K562 (cell line): ENCODE results near the gene TTC22. TPM values are rescaled to one million over a fixed set of nuclear protein-coding genes. Genes with fewer than 3 reads are reported as not detected.

ENCODE experiments used
- ATAC-seq: fragments of 200-7000 bp; cut with Tn5 transposase; 3 replicates; pipeline ENCODE4 v1.9.1; 2020; ENCODE audit warnings: moderate library complexity
- BruUV-seq: library from RNA; stranded (reverse); fragments of 400-500 nt; replicated peaks from 2 replicates; lab custom pipeline; 2021; lab: Mats Ljungman, UMichigan
- CTCF ChIA-PET: fragments of 300-600 bp; formaldehyde crosslinking; extraction: SDS; loops from one replicate; lab custom pipeline; 2021; ENCODE audit warnings: low intra/inter-chr PET ratio; lab: Yijun Ruan, JAX
- POLR2A ChIA-PET: fragments of 300-600, 350-650 bp; sonication (Branson Sonifier 250); formaldehyde crosslinking; extraction: SDS; loops from one replicate; lab custom pipeline; 2021; ENCODE audit warnings: antibody characterized with exemption, inconsistent platforms; lab: Yijun Ruan, JAX
- DNase-seq, 4 experiments: peaks; one replicate each; pipeline versions ENCODE4 v3.0.0 to v3.0.0-alpha.2; 2011 to 2018; ENCODE audit warnings: low spot score in 3 of 4, mixed read lengths in 3 of 4; ENCODE audit errors: extremely low read depth in 1 of 4
- FAIRE-seq: peaks from 2 replicates; lab custom pipeline; 2011; peaks lifted over from hg19 to GRCh38; lab: Jason Lieb, UNC
- H2AFZ ChIP-seq: 2 replicates; pipeline ENCODE4 v1.6.0; 2011; ENCODE audit warnings: low read depth, low read length, control low read depth, inconsistent platforms
- H3K27ac ChIP-seq: fragments of 200-600 bp; 3 replicates; pipeline ENCODE4 v1.8.0; 2011; ENCODE audit warnings: low read depth, mild to moderate bottlenecking, control low read depth, inconsistent platforms, low read length, moderate library complexity, mixed read lengths; ENCODE audit errors: extremely low read depth
- H3K27me3 ChIP-seq, 2 experiments: fragments of 300-600 bp in 1 of 2; 2 replicates in 1 of 2; 3 replicates in 1 of 2; pipeline versions ENCODE4 v1.6.0 to v1.8.0; 2011; ENCODE audit warnings: inconsistent platforms in 2 of 2, low read length in 2 of 2, mild to moderate bottlenecking in 1 of 2, mixed read lengths in 1 of 2, moderate library complexity in 1 of 2; ENCODE audit not compliant: control insufficient read depth in 2 of 2, insufficient read depth in 2 of 2
- H3K36me3 ChIP-seq: fragments of 300-600 bp; 3 replicates; pipeline ENCODE4 v1.8.0; 2011; ENCODE audit warnings: mild to moderate bottlenecking, low read length, inconsistent platforms; ENCODE audit not compliant: control insufficient read depth, insufficient read depth
- H3K4me1 ChIP-seq, 2 experiments: fragments of 200-600 bp in 1 of 2; replicated peaks in 1 of 2; 2 replicates in 1 of 2; 3 replicates in 1 of 2; pipeline versions ENCODE4 v1.5.1 to v1.8.0; 2011; ENCODE audit warnings: inconsistent platforms in 2 of 2, low read length in 2 of 2, mild to moderate bottlenecking in 1 of 2, mixed read lengths in 1 of 2, moderate library complexity in 1 of 2; ENCODE audit not compliant: control insufficient read depth in 2 of 2, insufficient read depth in 2 of 2
- H3K4me2 ChIP-seq: 2 replicates; pipeline ENCODE4 v1.6.1; 2011; ENCODE audit warnings: low read length, control low read depth, inconsistent platforms, mixed read lengths; ENCODE audit not compliant: insufficient read depth
- H3K4me3 ChIP-seq: fragments of 200-600 bp; sonication (generic), shearing (Covaris generic); 2 replicates; pipeline ENCODE4 v1.5.1; 2016; ENCODE audit warnings: control low read depth, inconsistent platforms
- H3K79me2 ChIP-seq: fragments of 200-600 bp; 3 replicates; pipeline ENCODE4 v1.8.0; 2011; ENCODE audit warnings: low read length, inconsistent platforms; ENCODE audit not compliant: control insufficient read depth, insufficient read depth
- H3K9ac ChIP-seq, 2 experiments: 2 replicates each; pipeline versions ENCODE4 v1.6.0 to v1.6.1; 2011; ENCODE audit warnings: low read depth in 2 of 2, low read length in 2 of 2, control low read depth in 1 of 2, inconsistent platforms in 1 of 2, mild to moderate bottlenecking in 1 of 2, mixed read lengths in 1 of 2; ENCODE audit not compliant: insufficient read depth in 1 of 2
- H3K9me1 ChIP-seq: one replicate; pipeline ENCODE4 v1.6.0; 2011; ENCODE audit warnings: inconsistent platforms, mild to moderate bottlenecking, low read length, moderate library complexity; ENCODE audit not compliant: control insufficient read depth, insufficient read depth
- H3K9me3 ChIP-seq: replicated peaks from 2 replicates; pipeline ENCODE4 v1.5.1; 2011; ENCODE audit warnings: low read depth, low read length, inconsistent platforms; ENCODE audit not compliant: control insufficient read depth, insufficient read depth
- H4K20me1 ChIP-seq: replicated peaks from 2 replicates; pipeline ENCODE4 v1.6.1; 2011; ENCODE audit warnings: low read length, inconsistent platforms, mixed read lengths; ENCODE audit not compliant: control insufficient read depth, insufficient read depth
- ATF6 ChIP-seq: sonication (generic); formaldehyde crosslinking; IDR thresholded peaks from 2 replicates; pipeline ENCODE4 v1.4.0; 2020; ENCODE audit warnings: mild to moderate bottlenecking, missing genetic modification reagents
- FUS ChIP-seq: fragments of 200-400 bp; formaldehyde crosslinking; optimal IDR thresholded peaks from 2 replicates; pipeline ENCODE3; 2017; ENCODE audit warnings: low read depth, low read length
- HDAC3 ChIP-seq: fragments of 450-650 bp; IDR thresholded peaks from 2 replicates; pipeline ENCODE4 v1.6.1; 2018; ENCODE audit warnings: borderline replicate concordance, mild to moderate bottlenecking, moderate library complexity; ENCODE audit not compliant: partially characterized antibody
- NBN ChIP-seq: fragments of 450-650 bp; IDR thresholded peaks from 2 replicates; pipeline ENCODE4 v1.6.1; 2016; ENCODE audit warnings: low read depth, mild to moderate bottlenecking
- NONO ChIP-seq, 2 experiments: fragments of 200-400 bp in 1 of 2; fragments of 450-650 bp in 1 of 2; formaldehyde crosslinking in 1 of 2; IDR thresholded peaks; 2 replicates each; pipeline ENCODE4 v1.6.1; 2017; ENCODE audit warnings: low read depth in 2 of 2, mild to moderate bottlenecking in 2 of 2, moderate library complexity in 2 of 2, low read length in 1 of 2
- RBBP5 ChIP-seq: fragments of 200-600 bp; sonication (generic); IDR thresholded peaks from 2 replicates; pipeline ENCODE4 v1.6.1; 2012; ENCODE audit warnings: borderline replicate concordance, mild to moderate bottlenecking, low read length, control low read depth, inconsistent platforms; ENCODE audit not compliant: insufficient read depth, poor library complexity, severe bottlenecking
- TAF15 ChIP-seq: fragments of 200-400 bp; formaldehyde crosslinking; IDR thresholded peaks from 2 replicates; pipeline ENCODE4 v1.6.1; 2017; ENCODE audit warnings: mild to moderate bottlenecking, low read depth, low read length, moderate library complexity
- ZBTB40 ChIP-seq, 2 experiments: fragments of 450-650 bp in 1 of 2; sonication (generic) in 1 of 2; formaldehyde crosslinking in 1 of 2; IDR thresholded peaks; 2 replicates each; pipeline versions ENCODE4 v1.7.1 to v1.9.0; 2016 to 2022; ENCODE audit warnings: inconsistent platforms in 1 of 2, mild to moderate bottlenecking in 1 of 2, missing genetic modification reagents in 1 of 2
- ZNF174 ChIP-seq: fragments of 250-450 bp; sonication (Bioruptor Pico); IDR thresholded peaks from 2 replicates; pipeline ENCODE4 v1.4.0; 2020; ENCODE audit warnings: mild to moderate bottlenecking
- ZNF224 ChIP-seq: sonication (generic); formaldehyde crosslinking; IDR thresholded peaks from 2 replicates; pipeline ENCODE4 v1.8.0; 2022; ENCODE audit warnings: mild to moderate bottlenecking, missing genetic modification reagents
- ZNF354B ChIP-seq: fragments of 250-450 bp; sonication (Bioruptor Pico); IDR thresholded peaks from 2 replicates; pipeline ENCODE4 v1.4.0; 2020
- WGBS: fragments of 100-300 bp; shearing (Covaris generic); methylation state at CpG from one replicate; pipeline ENCODE4 v1.1.6; 2016; ENCODE audit warnings: low coverage, mixed read lengths; ENCODE audit not compliant: insufficient coverage; ENCODE audit errors: missing lambda C conversion rate; 5-methylcytosine and 5-hydroxymethylcytosine counted together
- in situ Hi-C: fragments of 300-500 bp; cut with MboI; formaldehyde crosslinking; loops from 4 replicates; pipeline ENCODE4 v1.15.0; 2018; ENCODE audit warnings: inconsistent platforms, mixed read lengths
- intact Hi-C: fragments of 100-400 bp; cut with micrococcal nuclease; formaldehyde crosslinking; loops from 2 replicates; pipeline ENCODE4 v1.14.2; 2022
- polyA plus RNA-seq, 8 experiments: library from polyadenylated mRNA; depleted of rRNA in 4 of 8; stranded (reverse) in 5 of 8; unstranded in 3 of 8; fragments of >200 nt; fragmentation: Nextera tagmentation in 2 of 8; fragmentation: Illumina TruSeq in 1 of 8; extraction: Ambion mirVana in 2 of 8; extraction: Trizol in 1 of 8; gene quantifications; 2 replicates each; pipeline versions ENCODE4 v1.2.1 to v1.2.3, GENCODE V29; 2011 to 2014; ENCODE audit warnings: inconsistent platforms in 1 of 8, missing spikeins in 1 of 8
- total RNA-seq, 7 experiments: library from RNA; depleted of rRNA in 6 of 7; stranded (reverse); fragments of >200 nt in 6 of 7; fragmentation: Illumina TruSeq in 2 of 7; extraction: Trizol in 2 of 7; gene quantifications; 2 replicates each; pipeline versions ENCODE4 v1.2.1 to v1.2.3, GENCODE V29; 2011 to 2021; ENCODE audit warnings: low replicate concordance in 1 of 7

The TTC22 gene
- total and polyA plus RNA-seq, 9 of the 15 experiments (the other 6 are each of a cell fraction or from before 2014, with no cell fraction given), result 0.07 TPM; not detected in 8

GRCh38 chr1:54825696-54826095 is 24.6 kb upstream of the TTC22 start:
- intact Hi-C loops (loop anchor here (10.0 kb wide), 1 partner anchor 99 kb away; no protein-coding TSS in a partner anchor), in situ Hi-C loops (no loop called here)
- Histone ChIP-seq H3K4me2 (no peak overlapping the region), H3K9me3 (no peaks in the 10 kb centered on the region), H3K27ac (no peak overlapping the region), H3K79me2 (no peaks in the 10 kb centered on the region), H3K4me1 (no peaks in the 10 kb centered on the region), H3K9ac (no peak overlapping the region), H3K36me3 (no peaks in the 10 kb centered on the region), H3K9me1 (no peaks in the 10 kb centered on the region), H4K20me1 (no peaks in the 10 kb centered on the region), H3K27me3 (no peaks in the 10 kb centered on the region; a peak in 1 of 5 replicates), H3K4me3 (no peak overlapping the region), H2AFZ (no peak overlapping the region)
- no peak for TF ChIP-seq ZNF174 (CRISPR knock-in tag)
- TF ChIP-seq ZBTB40 (IDR thresholded peaks at IDR 0.05), result no peak
- no peak for TF ChIP-seq ZBTB40 (CRISPR knock-in tag; IDR thresholded peaks at IDR 0.05)
- TF ChIP-seq HDAC3, result no peak
- TF ChIP-seq FUS, result no peak
- no peak for TF ChIP-seq RBBP5
- TF ChIP-seq NBN, result no peak
- no peak for TF ChIP-seq TAF15
- TF ChIP-seq NONO (IDR thresholded peaks at IDR 0.05; ENCODE audit: low read depth in 2 of 2, low read length in 1 of 2), result no peak
- no peak for TF ChIP-seq ZNF354B (CRISPR knock-in tag)
- no peak for TF ChIP-seq ATF6 (CRISPR knock-in tag)
- TF ChIP-seq ZNF224, result no peak
- CTCF ChIA-PET, result no interaction called here
- POLR2A ChIA-PET, result interaction anchor here (0.6 kb wide), 1 partner anchor 60 kb away, joined by 3 read pairs; no protein-coding TSS in a partner anchor
- WGBS, result 3% methylated on average over 5 of the region's 5 CpGs
- no TSS peak for BruUV-seq
- DNase-seq (no peak), FAIRE-seq (no peak), ATAC-seq (no peak)
